GM18907 (cell line): ENCODE results near the gene OGFOD1.

ENCODE experiments used
- ATAC-seq: cut with Tn5 transposase; IDR thresholded peaks from one replicate; pipeline ENCODE4 v1.9.1; 2021; ENCODE audit warnings: mild to moderate bottlenecking, moderate library complexity; ENCODE audit not compliant: unreplicated experiment

The OGFOD1 gene

DNA sequence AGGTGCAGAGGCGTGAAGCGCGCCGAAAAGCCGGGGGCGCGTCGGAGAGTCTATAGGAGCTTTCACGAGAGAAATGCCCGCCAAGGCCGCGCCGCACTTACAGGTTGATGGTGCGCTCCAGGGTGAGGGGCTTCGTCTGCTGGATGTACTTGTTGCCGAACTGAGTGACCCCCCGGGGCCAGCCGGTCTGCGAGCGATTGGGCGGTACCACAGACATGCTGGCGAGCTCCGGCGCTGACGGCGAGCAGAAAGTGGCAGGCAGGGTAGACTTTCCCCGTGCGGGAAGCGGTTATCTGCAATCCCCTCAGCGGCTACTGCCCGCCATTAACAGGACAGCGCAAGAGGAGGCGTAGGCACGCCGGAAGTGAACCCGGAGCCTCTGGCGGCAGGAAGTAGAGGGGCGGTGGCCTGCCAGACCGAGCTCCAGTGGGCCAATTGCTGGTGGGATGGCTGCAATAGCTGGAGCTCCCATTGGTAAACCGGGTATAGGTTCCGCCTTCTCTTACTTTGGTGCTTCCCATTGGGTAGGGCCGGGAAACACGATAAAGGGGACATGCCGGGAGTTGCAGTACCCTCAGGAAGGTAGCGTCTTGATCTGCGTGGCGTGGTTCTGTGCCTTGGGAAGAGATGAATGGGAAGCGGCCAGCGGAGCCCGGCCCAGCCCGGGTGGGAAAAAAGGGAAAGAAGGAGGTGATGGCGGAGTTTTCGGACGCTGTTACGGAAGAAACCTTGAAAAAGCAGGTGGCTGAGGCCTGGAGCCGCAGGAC, at the start of gene OGFOD1, which contains the start of gene NUDT21:
TSS of gene OGFOD1 (plus strand) at position 569 of the 767 bp plus-strand sequence. CDS start at position 628, 59 bp downstream.
TSS of gene NUDT21 (minus strand) at position 347 of the 767 bp plus-strand sequence. CDS start at position 217, 130 bp downstream.
- ATAC-seq, result peak; percentile 98

DNA sequence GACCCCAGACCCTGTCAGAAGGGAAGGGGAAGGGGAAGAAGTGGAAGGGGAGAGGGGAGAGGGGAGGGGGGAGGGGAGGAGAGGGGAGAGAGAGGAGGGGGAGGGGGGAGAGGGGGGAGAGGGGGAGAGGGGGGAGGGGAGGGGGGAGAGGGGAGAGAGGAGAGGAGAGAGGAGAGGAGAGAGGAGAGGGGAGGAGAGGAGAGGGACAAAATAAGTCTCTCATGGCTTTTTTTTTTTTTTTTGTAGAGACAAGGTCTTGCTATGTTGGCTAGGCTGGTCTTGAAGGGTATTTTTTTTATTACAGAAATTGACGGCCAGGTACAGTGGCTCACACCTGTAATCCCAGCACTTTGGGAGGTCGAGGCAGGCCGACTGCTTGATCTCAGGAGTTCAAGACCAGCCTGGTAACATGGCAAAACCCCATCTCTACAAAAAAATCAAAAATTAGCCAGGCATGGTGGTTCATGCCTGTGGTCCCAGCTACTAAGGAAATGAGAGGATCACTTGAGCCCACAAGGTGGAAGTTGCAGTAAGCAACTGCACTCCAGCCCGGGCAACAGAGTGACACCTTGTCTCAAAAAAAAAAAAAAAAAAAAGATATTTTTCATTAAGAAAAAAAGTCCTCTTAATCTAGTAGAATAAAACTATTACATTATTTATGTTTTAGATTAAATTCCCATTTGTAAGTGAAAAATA, 45.2 kb upstream of the OGFOD1 start:
- no peak for ATAC-seq

DNA sequence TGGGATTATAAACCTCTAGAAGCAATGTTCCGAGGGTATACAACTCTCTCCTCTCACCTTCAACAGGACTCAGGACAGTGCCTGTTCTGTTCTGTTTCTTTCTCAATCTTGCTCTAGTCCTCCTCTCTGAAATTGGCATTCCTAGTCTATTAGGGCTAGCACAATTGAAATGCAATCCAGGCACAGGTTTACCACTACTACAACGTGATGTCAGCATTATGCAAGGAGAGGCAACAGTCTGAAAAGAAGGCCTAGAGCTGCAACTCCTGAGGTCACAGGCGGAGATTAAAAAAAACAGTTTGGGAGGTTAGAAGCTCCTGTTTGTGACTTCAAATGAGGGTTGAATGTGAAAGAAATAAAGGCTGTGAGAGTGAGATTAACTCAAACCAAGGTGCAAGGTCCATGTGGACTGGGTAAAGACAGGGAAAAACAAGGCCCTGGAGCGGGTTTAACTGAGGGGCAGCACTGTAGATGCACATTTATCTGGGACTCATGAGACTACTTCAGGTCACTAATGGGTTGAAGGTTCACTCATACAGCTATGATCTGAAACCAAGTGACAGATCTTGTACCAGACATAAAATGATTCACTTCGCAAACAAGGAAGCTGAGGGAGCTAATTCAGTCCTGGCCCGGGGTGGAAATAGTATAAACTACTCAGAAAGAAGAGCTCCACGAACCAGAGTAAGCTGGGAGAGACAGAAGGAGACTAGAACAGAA, 42.8 kb upstream of the OGFOD1 start:
- no peak for ATAC-seq

DNA sequence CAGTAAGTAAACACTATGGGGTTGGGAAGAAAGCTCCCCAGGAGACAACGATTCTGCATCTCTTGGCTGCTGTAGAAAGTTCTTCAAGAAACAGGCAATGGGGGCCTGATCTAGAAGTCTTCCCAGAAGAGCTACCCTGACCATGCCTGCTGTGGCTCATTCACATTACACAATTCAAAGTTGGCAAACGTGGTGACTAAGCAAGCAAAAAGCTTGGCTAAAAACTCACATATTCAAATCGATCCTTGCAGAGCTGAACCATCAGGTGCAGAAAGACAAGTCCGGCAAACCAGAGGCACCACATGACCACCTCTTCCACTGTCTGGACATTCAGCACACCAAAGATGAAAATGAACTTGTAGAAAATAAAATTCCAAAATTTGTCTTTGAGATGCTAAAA, 42.2 kb upstream of the OGFOD1 start:
- ATAC-seq, result no peak

DNA sequence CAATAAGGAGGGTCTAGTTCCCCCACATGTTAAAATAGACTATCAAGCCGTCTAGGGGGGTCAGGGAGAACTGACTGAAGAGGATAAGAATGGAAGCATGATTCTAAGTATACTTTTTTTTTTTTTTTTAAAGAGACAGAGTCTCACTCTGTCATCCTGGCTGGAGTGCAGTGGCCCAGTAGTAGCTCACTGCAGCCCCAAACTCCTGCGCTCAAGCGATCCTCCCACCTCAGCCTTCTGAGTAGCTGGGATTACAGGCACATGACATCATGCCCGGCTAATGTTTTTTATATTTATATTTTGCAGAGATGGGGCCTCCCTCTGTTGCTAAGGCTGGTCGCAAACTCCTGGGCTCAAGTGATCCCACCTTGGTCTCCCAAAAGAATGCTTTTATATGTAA, 40.2 kb upstream of the OGFOD1 start:
- ATAC-seq, result no peak

DNA sequence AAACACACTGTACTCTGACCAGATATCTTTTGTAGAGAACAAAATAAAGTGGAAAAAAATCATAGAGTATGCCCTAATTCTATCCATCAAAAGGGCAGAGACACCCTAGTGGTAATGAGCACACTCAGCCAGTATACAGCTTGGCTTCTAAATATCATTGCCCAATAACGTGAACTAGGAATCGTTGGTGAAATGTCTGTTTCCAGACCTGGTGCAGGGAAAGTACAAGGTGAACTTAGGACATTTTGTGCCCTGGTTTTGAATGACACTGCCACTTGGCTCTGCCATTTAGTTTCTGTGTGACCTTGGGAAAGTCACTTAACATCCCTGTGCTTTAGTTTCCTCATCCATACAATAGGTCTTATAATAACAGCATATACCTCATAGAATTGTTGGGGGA, 39.7 kb upstream of the OGFOD1 start:
- no peak for ATAC-seq

DNA sequence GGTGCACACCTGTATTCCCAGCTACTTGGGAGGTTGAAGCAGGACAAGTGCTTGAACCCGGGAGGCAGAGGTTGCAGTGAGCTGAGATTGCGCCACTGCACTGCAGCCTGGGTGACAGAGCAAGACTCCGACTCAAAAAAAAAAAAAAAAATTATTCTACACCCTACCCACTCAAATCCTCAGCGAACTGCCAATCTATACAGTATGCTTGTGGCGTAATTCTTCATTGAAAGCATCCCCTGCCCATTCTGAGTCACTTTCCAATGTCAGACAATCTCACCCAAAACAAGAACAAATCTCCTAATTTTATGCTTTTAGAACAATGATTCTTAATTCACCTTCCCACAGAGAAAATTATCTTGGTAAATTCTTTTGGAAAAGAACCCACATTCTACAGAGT, 38.0 kb upstream of the OGFOD1 start:
- ATAC-seq, result no peak

DNA sequence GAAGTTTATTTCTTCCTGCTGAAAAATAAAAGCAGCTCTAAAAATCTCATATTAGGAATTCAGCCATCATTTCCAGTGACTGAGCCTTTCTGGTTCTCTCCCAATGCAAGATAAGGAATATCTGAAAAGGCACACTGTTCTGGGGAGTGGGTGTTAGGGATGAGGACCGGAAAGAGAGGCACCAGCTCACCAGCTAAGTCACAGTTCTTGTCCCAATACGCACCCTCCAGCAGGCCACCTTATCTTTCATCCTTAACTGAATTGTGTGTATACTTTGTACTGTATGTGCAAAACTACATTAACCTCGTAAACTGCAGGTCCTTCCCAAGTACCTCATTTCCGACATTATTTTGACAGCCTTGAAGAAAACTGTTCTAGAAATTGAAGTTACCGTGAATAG, 37.0 kb upstream of the OGFOD1 start:
- no peak for ATAC-seq

DNA sequence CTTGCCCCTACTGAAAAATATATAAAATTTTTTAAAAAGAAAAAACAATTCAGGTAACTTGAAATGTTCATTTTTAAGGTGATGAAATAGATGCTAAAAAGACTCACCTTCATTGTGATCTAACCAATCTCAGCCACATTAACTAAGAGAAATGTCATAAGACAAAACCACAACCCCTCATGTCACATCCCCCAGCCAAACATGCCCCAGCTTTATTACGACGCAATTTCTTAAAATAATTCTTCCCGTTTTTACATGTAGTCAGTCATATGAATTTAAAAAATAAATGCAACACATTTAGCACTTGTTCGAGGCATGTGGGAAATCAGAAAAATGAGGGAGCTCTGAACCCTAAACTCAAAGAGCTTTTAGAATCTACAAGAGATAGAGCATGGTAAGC, 35.5 kb upstream of the OGFOD1 start:
- ATAC-seq, result no peak

DNA sequence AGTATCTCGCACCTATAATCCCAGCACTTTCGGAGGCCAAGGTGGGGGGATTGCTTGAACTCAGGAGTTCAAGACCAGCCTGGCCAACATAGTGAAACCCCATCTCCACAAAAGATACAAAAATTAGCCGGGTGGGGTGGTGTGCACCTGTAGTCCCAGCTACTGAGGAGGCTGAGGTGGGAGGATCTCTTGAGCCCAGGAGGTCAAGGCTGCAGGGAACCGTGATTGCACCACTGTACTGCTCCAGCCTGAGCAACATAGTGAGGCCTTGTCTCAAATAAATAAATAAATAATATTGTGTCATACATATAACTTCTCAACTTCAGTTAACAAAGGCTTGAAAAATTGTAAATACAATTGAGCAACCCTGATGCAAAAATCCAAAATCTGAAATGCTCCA, 34.2 kb upstream of the OGFOD1 start:
- no peak for ATAC-seq

DNA sequence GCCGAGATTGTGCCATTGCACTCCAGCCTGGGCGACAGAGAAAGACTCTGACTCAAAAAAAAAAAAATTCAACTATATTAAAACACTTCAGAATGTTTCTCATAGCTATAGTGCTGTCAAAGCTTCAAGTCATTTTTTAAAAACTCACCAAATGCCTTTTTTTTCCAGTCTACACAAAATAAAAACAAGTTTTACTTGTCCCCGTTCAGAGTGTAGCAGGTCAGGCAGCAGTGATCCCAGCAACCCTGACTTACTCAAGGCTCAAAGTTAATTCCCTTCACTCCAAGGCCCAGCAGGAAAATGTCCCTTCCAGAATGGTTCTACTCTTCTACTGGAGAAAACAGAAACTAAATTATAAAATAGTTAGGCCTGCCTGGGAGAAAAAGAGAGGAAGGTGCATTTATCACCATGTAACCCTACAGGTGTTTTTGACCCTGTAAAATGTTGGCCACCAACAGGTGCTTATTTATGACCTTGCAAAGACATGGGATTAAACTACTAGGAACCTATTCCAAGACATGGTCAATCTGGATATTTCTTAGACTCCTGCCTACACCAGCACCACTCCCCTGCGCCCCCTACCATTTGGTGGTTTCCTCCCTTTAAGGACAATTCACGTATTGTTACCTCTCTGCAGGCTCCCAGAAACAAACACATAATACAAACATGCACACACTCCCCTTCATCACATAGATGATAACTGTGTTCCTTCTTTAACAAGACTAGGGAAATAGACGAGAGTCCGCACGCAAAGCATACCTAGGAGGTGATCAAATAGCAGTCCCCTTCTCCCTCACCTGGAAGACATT, 31.4 kb upstream of the OGFOD1 start:
- no peak for ATAC-seq

DNA sequence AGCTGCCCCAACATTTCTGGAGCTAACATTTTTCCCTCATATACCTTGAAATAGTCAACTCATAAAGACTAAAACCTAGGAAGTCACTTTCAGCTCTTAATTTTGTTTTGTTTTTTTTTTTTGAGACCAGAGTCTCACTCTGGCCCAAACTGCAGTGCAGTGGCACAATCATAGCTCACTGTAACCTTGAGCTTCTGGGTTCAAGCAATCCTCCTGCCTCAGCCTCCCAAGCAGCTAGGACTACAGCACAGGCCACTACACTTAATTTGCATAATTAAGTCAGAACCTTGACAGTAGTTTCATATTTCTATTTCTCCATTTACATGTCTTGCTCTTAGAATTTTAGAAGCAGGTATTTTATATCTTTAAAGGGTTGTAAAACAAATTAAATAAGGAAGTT, 30.7 kb upstream of the OGFOD1 start:
- no peak for ATAC-seq

DNA sequence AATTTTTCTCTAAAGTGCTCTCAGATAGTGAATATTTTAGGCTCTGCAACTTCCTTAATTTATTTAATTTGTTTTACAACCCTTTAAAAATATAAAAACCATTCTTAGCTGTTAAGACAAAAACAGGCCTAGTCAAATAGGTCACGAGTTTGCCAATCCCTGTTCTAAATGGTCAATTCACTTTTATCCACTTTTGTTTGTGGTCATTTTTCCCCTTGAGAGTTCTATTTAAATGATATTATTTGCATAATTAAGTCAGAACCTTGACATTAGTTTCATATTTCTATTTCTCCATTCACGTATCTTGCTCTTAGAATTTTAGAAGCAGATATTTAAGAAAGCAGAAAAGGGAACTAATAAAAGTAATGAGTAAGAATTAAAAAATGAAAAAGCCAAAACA, 30.0 kb upstream of the OGFOD1 start:
- ATAC-seq, result no peak

DNA sequence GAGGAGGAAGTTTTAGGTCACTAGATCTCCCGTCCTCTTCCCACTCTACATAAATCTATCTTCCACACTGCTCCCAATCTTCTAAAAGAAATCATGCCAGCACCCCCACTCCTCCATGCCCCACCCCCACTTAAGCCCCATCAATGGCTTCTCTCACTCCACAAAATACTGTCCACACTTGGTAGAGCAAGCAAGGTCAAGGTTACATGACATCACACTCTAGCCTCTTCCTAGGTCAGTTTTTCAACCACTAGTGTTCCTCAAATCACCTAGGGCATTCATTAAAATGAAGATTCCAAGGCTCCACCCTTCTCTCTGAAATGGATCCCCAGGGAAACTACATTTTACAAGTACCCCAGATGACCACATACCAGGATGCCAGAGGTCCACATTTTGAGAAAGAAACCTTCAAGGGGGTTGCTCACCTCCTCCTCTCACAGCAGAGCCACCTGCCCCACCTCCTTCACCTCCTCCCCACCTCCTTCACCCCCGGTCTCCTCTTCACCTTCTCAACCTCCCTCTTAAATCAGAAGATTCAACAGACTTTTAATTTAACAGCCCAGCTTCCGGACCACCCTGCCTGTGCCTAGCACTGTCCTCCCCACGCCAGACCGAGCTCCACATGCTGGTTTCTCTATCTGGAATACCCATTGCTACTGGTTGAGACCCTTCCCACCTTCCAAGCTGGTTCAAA, 29.2 kb upstream of the OGFOD1 start:
- no peak for ATAC-seq

DNA sequence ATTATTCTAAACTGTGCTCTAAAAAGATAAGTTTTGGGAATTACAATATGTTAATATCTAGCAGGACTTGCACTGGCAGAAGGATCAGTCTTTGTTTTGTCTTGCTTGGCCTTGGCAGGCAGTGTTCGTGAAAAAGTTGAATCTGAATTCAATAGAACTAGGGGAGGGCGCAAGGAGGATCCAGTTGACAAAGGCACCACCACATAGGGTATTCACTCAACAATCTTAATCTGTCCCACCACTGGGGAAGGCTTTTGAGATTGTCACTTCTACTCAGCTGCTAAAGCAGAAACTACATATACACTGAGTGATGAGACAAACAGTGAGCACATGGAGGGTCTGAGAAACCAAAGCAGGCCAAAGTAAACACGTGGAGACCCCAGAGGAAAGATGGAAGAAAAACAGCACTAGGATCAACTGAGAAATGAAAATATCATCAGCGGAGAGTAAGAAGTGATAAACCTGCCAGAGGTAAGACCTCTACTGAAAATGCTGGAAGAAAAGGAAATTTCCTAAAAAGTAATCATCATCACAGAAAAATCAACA, 28.4 kb upstream of the OGFOD1 start:
- ATAC-seq, result no peak

DNA sequence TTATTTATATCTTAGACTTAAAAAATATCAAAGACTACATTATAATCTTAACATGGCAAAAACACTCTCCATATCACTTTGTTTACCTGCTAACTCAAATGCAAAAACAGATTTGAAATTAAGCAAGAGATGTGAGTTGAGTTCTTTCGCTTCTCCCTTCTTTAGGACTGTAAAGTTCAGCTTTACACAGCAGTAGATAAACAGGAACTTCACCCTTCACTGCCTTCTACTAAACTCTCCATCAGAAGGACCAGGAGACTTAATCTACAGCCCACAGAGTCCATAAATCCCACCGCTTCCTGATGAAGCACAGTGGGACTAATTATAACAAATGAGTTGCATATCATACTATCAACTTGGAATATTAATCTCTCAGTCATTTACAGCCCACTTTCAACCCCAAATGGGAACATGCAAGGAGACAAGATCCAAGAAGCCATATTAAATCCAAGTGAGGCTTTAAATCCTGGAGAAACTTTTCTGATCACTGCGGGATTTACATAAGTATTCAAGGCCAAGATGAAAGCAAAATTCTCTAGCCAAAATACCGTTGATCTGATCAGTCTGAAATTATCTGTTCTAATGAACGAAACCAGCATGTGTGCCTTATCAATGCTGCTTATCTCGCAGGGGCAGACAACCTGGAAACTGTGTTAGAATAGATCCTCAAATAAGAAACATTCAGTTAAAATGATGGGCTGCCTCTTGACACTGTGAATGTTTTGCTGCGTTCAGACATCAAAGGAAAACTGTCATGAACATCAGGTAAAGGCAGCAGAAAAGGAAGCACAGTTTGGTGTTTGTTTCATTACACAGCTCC, 27.6 kb upstream of the OGFOD1 start:
- peak; percentile 24 for ATAC-seq

DNA sequence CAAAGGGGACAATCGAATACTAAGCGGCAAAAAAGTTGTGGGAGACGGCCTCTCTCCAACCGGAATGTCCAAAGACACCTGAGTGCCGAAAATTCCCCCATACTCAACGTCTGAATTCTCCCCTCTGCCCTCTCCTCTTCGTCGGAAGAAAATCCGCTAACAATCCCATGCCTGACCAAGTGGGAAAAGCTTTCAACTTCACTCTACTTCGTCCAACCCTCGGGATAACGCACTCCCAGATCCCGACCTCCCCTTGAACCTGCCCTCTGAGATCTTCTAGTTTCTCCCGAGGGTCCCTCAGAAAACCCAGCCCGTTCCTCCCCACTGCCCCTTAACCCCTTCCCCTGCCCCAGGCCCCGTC, 27.0 kb upstream of the OGFOD1 start:
- ATAC-seq, result no peak

DNA sequence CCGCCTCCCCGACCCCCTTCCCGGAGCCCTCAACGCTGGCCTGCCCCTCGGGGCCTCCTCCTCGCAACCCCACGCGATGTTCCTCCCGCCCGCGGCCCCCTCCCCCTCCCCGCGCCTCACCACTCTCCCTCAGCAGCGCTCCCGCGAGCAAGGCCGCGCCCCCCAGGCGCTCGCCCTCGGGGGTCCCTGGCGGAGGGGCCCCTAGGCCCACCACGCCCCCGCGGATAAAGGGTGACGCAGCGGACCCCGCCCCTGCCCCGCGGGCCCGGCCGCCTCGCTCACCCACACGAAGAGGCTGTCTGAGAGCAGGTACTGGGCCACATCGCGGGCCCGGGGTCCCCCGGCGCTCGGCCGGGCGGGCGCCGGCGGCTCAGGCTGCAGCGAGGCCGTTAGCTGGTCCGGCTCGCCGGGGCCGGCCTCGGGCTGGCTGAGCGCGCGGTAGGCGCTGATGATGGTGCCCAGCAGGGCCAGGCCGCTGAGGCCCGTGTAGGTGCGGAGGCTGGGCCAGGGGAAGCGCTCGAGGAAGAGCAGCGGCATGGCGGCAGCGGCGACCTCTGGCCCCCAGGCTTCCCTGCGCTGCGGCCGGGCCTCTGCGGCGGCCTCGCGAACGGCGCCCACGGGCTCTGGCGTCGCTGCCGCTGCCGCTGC, 26.4 kb upstream of the OGFOD1 start:
- peak; percentile 48 for ATAC-seq

DNA sequence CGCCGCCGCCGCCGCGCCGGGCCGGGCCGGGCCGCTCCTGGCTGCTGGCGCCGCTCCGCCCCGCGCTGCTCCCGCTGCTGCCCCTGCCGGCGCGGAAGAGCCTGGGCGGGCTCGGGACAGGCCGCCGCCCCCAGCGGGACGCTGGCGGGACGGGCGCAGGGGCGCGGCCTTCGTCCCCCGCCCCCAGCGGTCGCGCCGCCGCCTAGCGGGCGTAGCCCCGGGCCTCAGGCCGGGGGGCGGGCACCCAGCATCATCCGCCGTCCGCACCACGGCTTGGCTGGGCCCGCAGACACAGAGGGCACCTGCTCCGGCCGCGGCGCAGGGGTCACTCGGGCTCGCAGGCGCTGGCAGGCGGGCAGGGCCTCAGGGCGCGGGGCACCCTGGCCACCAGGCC, 25.9 kb upstream of the OGFOD1 start, which contains the start of gene AMFR:
TSS of gene AMFR (minus strand) at position 107 of the 394 bp plus-strand sequence. CDS start 218 bp downstream, outside the sequence.
- ATAC-seq, result peak; percentile 81
